IMR-90 (cell line): Measurements from ENCODE around the gene KCNJ1. TPM values are rescaled to one million over a fixed set of nuclear protein-coding genes. Genes with fewer than 3 reads are reported as not detected.

Source experiments
- ATAC-seq: fragments of 200-7000 bp; cut with Tn5 transposase; 2 replicates; pipeline ENCODE4 v1.9.1; 2020; ENCODE audit warnings: low read depth, mild to moderate bottlenecking, moderate library complexity
- BruUV-seq: library from RNA; stranded (reverse); fragments of 400-500 nt; replicated peaks from 2 replicates; lab custom pipeline; 2021; lab: Mats Ljungman, UMichigan
- CTCF ChIA-PET: fragments of 300-600 bp; formaldehyde crosslinking; extraction: SDS; loops from one replicate; lab custom pipeline; 2021; ENCODE audit warnings: antibody characterized with exemption; lab: Yijun Ruan, JAX
- POLR2A ChIA-PET: fragments of 300-600 bp; sonication (Branson Sonifier 250); formaldehyde crosslinking; loops from one replicate; lab custom pipeline; 2022; ENCODE audit warnings: antibody characterized with exemption; ENCODE audit not compliant: unreplicated experiment; lab: Charles Lee
- DNase-seq: peaks from one replicate; pipeline ENCODE4 v3.0.0; 2013
- H2AFZ ChIP-seq: replicated peaks from 2 replicates; pipeline ENCODE3; 2013; ENCODE audit warnings: low read length, mild to moderate bottlenecking; ENCODE audit not compliant: poor library complexity
- H2AK5ac ChIP-seq: 2 replicates; pipeline ENCODE4 v1.6.1; 2013; ENCODE audit warnings: low read depth, low read length, inconsistent platforms
- H2AK9ac ChIP-seq: replicated peaks from 2 replicates; pipeline ENCODE3; 2013; ENCODE audit warnings: mild to moderate bottlenecking, low read depth, low read length, moderate library complexity; ENCODE audit not compliant: poor library complexity
- H2BK120ac ChIP-seq: 2 replicates; pipeline ENCODE4 v1.6.1; 2013; ENCODE audit warnings: low read depth, low read length, inconsistent platforms
- H2BK15ac ChIP-seq: 3 replicates; pipeline ENCODE4 v1.6.1; 2013; ENCODE audit warnings: low read depth, low read length, inconsistent platforms
- H2BK20ac ChIP-seq: 2 replicates; pipeline ENCODE4 v1.6.1; 2013; ENCODE audit warnings: low read depth, mild to moderate bottlenecking, inconsistent platforms, low read length, moderate library complexity
- H2BK5ac ChIP-seq: 2 replicates; pipeline ENCODE4 v1.6.1; 2013; ENCODE audit warnings: mild to moderate bottlenecking, low read depth, low read length, inconsistent platforms; ENCODE audit not compliant: poor library complexity, severe bottlenecking
- H3K14ac ChIP-seq: replicated peaks from 2 replicates; pipeline ENCODE4 v1.6.1; 2013; ENCODE audit warnings: low read depth, low read length, inconsistent platforms
- H3K18ac ChIP-seq: 2 replicates; pipeline ENCODE4 v1.6.1; 2013; ENCODE audit warnings: low read depth, low read length, control low read depth
- H3K23ac ChIP-seq: 2 replicates; pipeline ENCODE4 v1.6.1; 2013; ENCODE audit warnings: low read depth, low read length, inconsistent platforms
- H3K27ac ChIP-seq: 2 replicates; pipeline ENCODE4 v1.5.1; 2013; ENCODE audit warnings: mild to moderate bottlenecking, control low read depth, low read length; ENCODE audit not compliant: insufficient read depth
- H3K27me3 ChIP-seq: 2 replicates; pipeline ENCODE4 v1.6.1; 2013; ENCODE audit warnings: low read length; ENCODE audit not compliant: control insufficient read depth, insufficient read depth
- H3K36me3 ChIP-seq: 2 replicates; pipeline ENCODE4 v1.6.1; 2013; ENCODE audit warnings: low read length, mixed read lengths; ENCODE audit not compliant: control insufficient read depth, insufficient read depth
- H3K4ac ChIP-seq: 2 replicates; pipeline ENCODE4 v1.6.1; 2013; ENCODE audit warnings: low read depth, low read length, inconsistent platforms
- H3K4me1 ChIP-seq: 2 replicates; pipeline ENCODE4 v1.6.1; 2013; ENCODE audit warnings: low read length, mixed read lengths; ENCODE audit not compliant: control insufficient read depth, insufficient read depth
- H3K4me2 ChIP-seq: 2 replicates; pipeline ENCODE4 v1.6.1; 2013; ENCODE audit warnings: low read depth, mild to moderate bottlenecking, control low read depth, low read length, moderate library complexity
- H3K4me3 ChIP-seq: 2 replicates; pipeline ENCODE4 v1.5.1; 2013; ENCODE audit warnings: low read depth, mild to moderate bottlenecking, control low read depth, low read length, moderate library complexity; ENCODE audit not compliant: insufficient read depth
- H3K56ac ChIP-seq: 2 replicates; pipeline ENCODE4 v1.6.1; 2013; ENCODE audit warnings: low read length, inconsistent platforms; ENCODE audit not compliant: insufficient read depth; ENCODE audit errors: extremely low read depth
- H3K79me1 ChIP-seq, 2 experiments: 2 replicates each; pipeline ENCODE4 v1.6.1; 2013; ENCODE audit warnings: low read length in 2 of 2, inconsistent platforms in 1 of 2, low read depth in 1 of 2
- H3K9ac ChIP-seq: 2 replicates; pipeline ENCODE4 v1.6.1; 2013; ENCODE audit warnings: low read depth, low read length, control low read depth
- H3K9me1 ChIP-seq: 2 replicates; pipeline ENCODE4 v1.6.1; 2013; ENCODE audit warnings: low read length, inconsistent platforms; ENCODE audit not compliant: insufficient read depth
- H3K9me3 ChIP-seq: 2 replicates; pipeline ENCODE4 v1.6.1; 2013; ENCODE audit warnings: low read length; ENCODE audit not compliant: control insufficient read depth, insufficient read depth
- H4K20me1 ChIP-seq: 2 replicates; pipeline ENCODE4 v1.6.1; 2013; ENCODE audit warnings: low read length, inconsistent platforms; ENCODE audit not compliant: insufficient read depth
- H4K5ac ChIP-seq: 2 replicates; pipeline ENCODE4 v1.6.1; 2013; ENCODE audit warnings: mild to moderate bottlenecking, low read depth, low read length, control low read depth
- H4K8ac ChIP-seq, 2 experiments: 2 replicates each; pipeline ENCODE4 v1.6.1; 2013; ENCODE audit warnings: low read depth in 2 of 2, low read length in 2 of 2, control low read depth in 1 of 2, inconsistent platforms in 1 of 2
- H4K91ac ChIP-seq: 2 replicates; pipeline ENCODE4 v1.6.1; 2013; ENCODE audit warnings: low read depth, low read length, inconsistent platforms; ENCODE audit not compliant: insufficient read depth
- ELK1 ChIP-seq: fragments of 150-350 bp; IDR thresholded peaks from 2 replicates; pipeline ENCODE4 v1.6.1; 2016; ENCODE audit warnings: low read depth, mild to moderate bottlenecking, low read length, moderate library complexity, borderline replicate concordance
- MAFK ChIP-seq: IDR thresholded peaks from 2 replicates; pipeline ENCODE4 v1.6.1; 2012; ENCODE audit warnings: low read depth, low read length, improper control_type of control experiment
- NFE2L2 ChIP-seq: fragments of 150-350 bp; IDR thresholded peaks from 2 replicates; pipeline ENCODE4 v1.6.1; 2016; ENCODE audit warnings: low read depth, mild to moderate bottlenecking, low read length
- POLR2A ChIP-seq: IDR thresholded peaks from 2 replicates; pipeline ENCODE4 v1.6.1; 2012; ENCODE audit warnings: mild to moderate bottlenecking, low read depth, low read length
- RCOR1 ChIP-seq: IDR thresholded peaks from 2 replicates; pipeline ENCODE4 v1.6.1; 2012; ENCODE audit warnings: mild to moderate bottlenecking, low read length, improper control_type of control experiment; ENCODE audit not compliant: insufficient replicate concordance
- USF2 ChIP-seq: fragments of 150-350 bp; IDR thresholded peaks from 2 replicates; pipeline ENCODE4 v1.6.1; 2017; ENCODE audit warnings: mild to moderate bottlenecking, antibody characterized with exemption, low read length, low read depth
- WGBS, 2 experiments: methylation state at CpG; one replicate each; pipeline versions ENCODE4 v1.1.5 to v1.1.7; 2013; ENCODE audit warnings: missing lambda C conversion rate in 2 of 2; ENCODE audit not compliant: insufficient read length in 1 of 2; ENCODE audit errors: extremely low coverage in 2 of 2; 5-methylcytosine and 5-hydroxymethylcytosine counted together
- dilution Hi-C: fragments of 300-500 bp; cut with HindIII; formaldehyde crosslinking; loops from one replicate; pipeline ENCODE4 v1.14.3; 2018; ENCODE audit warnings: low sequenced_read_pairs; ENCODE audit not compliant: unreplicated experiment
- in situ Hi-C: fragments of 300-500 bp; cut with MboI; formaldehyde crosslinking; loops from 3 replicates; pipeline ENCODE4 v1.14.3; 2019; ENCODE audit warnings: low sequenced_read_pairs, inconsistent platforms, mixed read lengths
- intact Hi-C: fragments of 100-400 bp; cut with micrococcal nuclease; formaldehyde crosslinking; loops from 2 replicates; pipeline ENCODE4 v1.10.0; 2022
- polyA plus RNA-seq, 3 experiments: library from polyadenylated mRNA; depleted of rRNA; stranded (reverse); fragments of >200 nt; gene quantifications; 2 replicates each; pipeline ENCODE4 v1.2.3, GENCODE V29; 2012; ENCODE audit warnings: low replicate concordance in 1 of 3
- total RNA-seq: library from RNA; depleted of rRNA; stranded (reverse); fragments of >200 nt; gene quantifications from 2 replicates; pipeline ENCODE4 v1.2.3, GENCODE V29; 2012

The KCNJ1 gene
- total and polyA plus RNA-seq, 2 of the 4 experiments (the other 2 are of a cell fraction) = not detected

- no peak overlapping the region for H3K56ac ChIP-seq
- intact Hi-C loops = loop anchor here (1.0 to 10.0 kb wide), 9 partner anchors 53 to 799 kb away; no protein-coding TSS in a partner anchor
- H3K14ac ChIP-seq = 0 out of 2 replicates have a peak overlapping the region, but pooled peaks have one; percentile 46
- ChIA-PET POLR2A (interaction anchor here (0.6 kb wide), 1 partner anchor 658 kb away, joined by 3 read pairs; no protein-coding TSS in a partner anchor), CTCF (interaction anchor here (0.6 to 2.2 kb wide), 17 partner anchors 10 to 673 kb away, joined by 3 to 13 read pairs (median 4); no protein-coding TSS in a partner anchor)
- no peaks in the 10 kb centered on the region for H3K4me1 ChIP-seq
- DNase-seq = no peak
- BruUV-seq = no TSS peak
- peaks cover 9% of the 10 kb centered on the region for H3K27me3 ChIP-seq
- peak; percentile 38; the same call in 1 of the 2 replicates for ATAC-seq
- peak overlapping the region in 1 of 2 experiments; percentile 36; a peak in 1 of 4 replicates for H4K8ac ChIP-seq
- in situ Hi-C loops = loop anchor here (10.0 kb wide), 1 partner anchor 546 kb away; no protein-coding TSS in a partner anchor
- H2BK20ac ChIP-seq = no peak overlapping the region
- H2AK9ac ChIP-seq = no peak overlapping the region
- no peaks in the 10 kb centered on the region for H3K9me3 ChIP-seq
- dilution Hi-C loops = loop anchor here (25.0 kb wide), 1 partner anchor 643 kb away; no protein-coding TSS in a partner anchor
- no peak overlapping the region for H3K27ac ChIP-seq
- H3K4me2 ChIP-seq = no peak overlapping the region
- H3K23ac ChIP-seq = no peak overlapping the region
- no peak overlapping the region for H4K5ac ChIP-seq
- H3K36me3 ChIP-seq = no peaks in the 10 kb centered on the region
- 100% methylated on average over 1 of the region's 11 CpGs; no CpG with 5 or more reads in 1 of the 2 experiments for WGBS, 2 experiments
- no peak overlapping the region for H3K4ac ChIP-seq
- no peak overlapping the region for H3K9ac ChIP-seq
- no peak overlapping the region for H3K4me3 ChIP-seq
- H3K18ac ChIP-seq = no peak overlapping the region
- no peak overlapping the region for H2AFZ ChIP-seq
- no peak overlapping the region for H2AK5ac ChIP-seq
- no peak overlapping the region for H2BK120ac ChIP-seq
- no peaks in the 10 kb centered on the region for H3K9me1 ChIP-seq
- no peak overlapping the region for H2BK15ac ChIP-seq
- TF ChIP-seq POLR2A (no peak), MAFK (no peak), ELK1 (no peak), USF2 (no peak), RCOR1 (no peak), NFE2L2 (no peak)
- no peaks in the 10 kb centered on the region for H3K79me1 ChIP-seq
- H4K91ac ChIP-seq = no peak overlapping the region
- H2BK5ac ChIP-seq = no peak overlapping the region
- H4K20me1 ChIP-seq = no peaks in the 10 kb centered on the region
Measured at GRCh38 chr11:128830290-128831173, 36.6 kb downstream of the KCNJ1 start.
